ENCODE measurements around the gene OSER1.

OSER1 gene

GRCh38 chr20:44212792-44213191 is 2.2 kb upstream of the OSER1 start:
- TF ChIP-seq CTCF (IDR thresholded peaks at IDR 0.05) = no peak

GRCh38 chr20:44211177-44212039 is 837 bp upstream of the OSER1 start:
- no peak for TF ChIP-seq CTCF (IDR thresholded peaks at IDR 0.05)

GRCh38 chr20:44209686-44210405 is 725 bp downstream of the OSER1 start:
- no peak for TF ChIP-seq CTCF (IDR thresholded peaks at IDR 0.05)

- TF ChIP-seq CTCF (IDR thresholded peaks at IDR 0.05) = no peak
Measured at GRCh38 chr20:44208770-44209169, 1.8 kb downstream of the OSER1 start.

- no peak for TF ChIP-seq CTCF (IDR thresholded peaks at IDR 0.05)
Measured at GRCh38 chr20:44208165-44208564, 2.4 kb downstream of the OSER1 start.

- no peak for TF ChIP-seq CTCF (IDR thresholded peaks at IDR 0.05)
Measured at GRCh38 chr20:44207126-44207723, 3.3 kb downstream of the OSER1 start.

- no peak for TF ChIP-seq CTCF (IDR thresholded peaks at IDR 0.05)
Measured at GRCh38 chr20:44206132-44206531, 4.4 kb downstream of the OSER1 start.
